IMR-90 (cell line): ENCODE measurements around the gene CALR. TPM values are rescaled to one million over a fixed set of nuclear protein-coding genes. Genes with fewer than 3 reads are reported as not detected.
A peak's percentile ranks its signal among the peaks of the same experiment; 100 is the strongest.

Source experiments
- ATAC-seq: fragments of 200-7000 bp; cut with Tn5 transposase; 2 replicates; pipeline ENCODE4 v1.9.1; 2020; ENCODE audit warnings: low read depth, mild to moderate bottlenecking, moderate library complexity
- BruUV-seq: library from RNA; stranded (reverse); fragments of 400-500 nt; replicated peaks from 2 replicates; lab custom pipeline; 2021; lab: Mats Ljungman, UMichigan
- CTCF ChIA-PET: fragments of 300-600 bp; formaldehyde crosslinking; extraction: SDS; loops from one replicate; lab custom pipeline; 2021; ENCODE audit warnings: antibody characterized with exemption; lab: Yijun Ruan, JAX
- POLR2A ChIA-PET: fragments of 300-600 bp; sonication (Branson Sonifier 250); formaldehyde crosslinking; loops from one replicate; lab custom pipeline; 2022; ENCODE audit warnings: antibody characterized with exemption; ENCODE audit not compliant: unreplicated experiment; lab: Charles Lee
- DNase-seq: peaks from one replicate; pipeline ENCODE4 v3.0.0; 2013
- H2AFZ ChIP-seq: replicated peaks from 2 replicates; pipeline ENCODE3; 2013; ENCODE audit warnings: low read length, mild to moderate bottlenecking; ENCODE audit not compliant: poor library complexity
- H2AK5ac ChIP-seq: 2 replicates; pipeline ENCODE4 v1.6.1; 2013; ENCODE audit warnings: low read depth, low read length, inconsistent platforms
- H2AK9ac ChIP-seq: replicated peaks from 2 replicates; pipeline ENCODE3; 2013; ENCODE audit warnings: mild to moderate bottlenecking, low read depth, low read length, moderate library complexity; ENCODE audit not compliant: poor library complexity
- H2BK120ac ChIP-seq: 2 replicates; pipeline ENCODE4 v1.6.1; 2013; ENCODE audit warnings: low read depth, low read length, inconsistent platforms
- H2BK15ac ChIP-seq: 3 replicates; pipeline ENCODE4 v1.6.1; 2013; ENCODE audit warnings: low read depth, low read length, inconsistent platforms
- H2BK20ac ChIP-seq: 2 replicates; pipeline ENCODE4 v1.6.1; 2013; ENCODE audit warnings: low read depth, mild to moderate bottlenecking, inconsistent platforms, low read length, moderate library complexity
- H2BK5ac ChIP-seq: 2 replicates; pipeline ENCODE4 v1.6.1; 2013; ENCODE audit warnings: mild to moderate bottlenecking, low read depth, low read length, inconsistent platforms; ENCODE audit not compliant: poor library complexity, severe bottlenecking
- H3K14ac ChIP-seq: replicated peaks from 2 replicates; pipeline ENCODE4 v1.6.1; 2013; ENCODE audit warnings: low read depth, low read length, inconsistent platforms
- H3K18ac ChIP-seq: 2 replicates; pipeline ENCODE4 v1.6.1; 2013; ENCODE audit warnings: low read depth, low read length, control low read depth
- H3K23ac ChIP-seq: 2 replicates; pipeline ENCODE4 v1.6.1; 2013; ENCODE audit warnings: low read depth, low read length, inconsistent platforms
- H3K27ac ChIP-seq: 2 replicates; pipeline ENCODE4 v1.5.1; 2013; ENCODE audit warnings: mild to moderate bottlenecking, control low read depth, low read length; ENCODE audit not compliant: insufficient read depth
- H3K27me3 ChIP-seq: 2 replicates; pipeline ENCODE4 v1.6.1; 2013; ENCODE audit warnings: low read length; ENCODE audit not compliant: control insufficient read depth, insufficient read depth
- H3K36me3 ChIP-seq: 2 replicates; pipeline ENCODE4 v1.6.1; 2013; ENCODE audit warnings: low read length, mixed read lengths; ENCODE audit not compliant: control insufficient read depth, insufficient read depth
- H3K4ac ChIP-seq: 2 replicates; pipeline ENCODE4 v1.6.1; 2013; ENCODE audit warnings: low read depth, low read length, inconsistent platforms
- H3K4me1 ChIP-seq: 2 replicates; pipeline ENCODE4 v1.6.1; 2013; ENCODE audit warnings: low read length, mixed read lengths; ENCODE audit not compliant: control insufficient read depth, insufficient read depth
- H3K4me2 ChIP-seq: 2 replicates; pipeline ENCODE4 v1.6.1; 2013; ENCODE audit warnings: low read depth, mild to moderate bottlenecking, control low read depth, low read length, moderate library complexity
- H3K4me3 ChIP-seq: 2 replicates; pipeline ENCODE4 v1.5.1; 2013; ENCODE audit warnings: low read depth, mild to moderate bottlenecking, control low read depth, low read length, moderate library complexity; ENCODE audit not compliant: insufficient read depth
- H3K56ac ChIP-seq: 2 replicates; pipeline ENCODE4 v1.6.1; 2013; ENCODE audit warnings: low read length, inconsistent platforms; ENCODE audit not compliant: insufficient read depth; ENCODE audit errors: extremely low read depth
- H3K79me1 ChIP-seq, 2 experiments: 2 replicates each; pipeline ENCODE4 v1.6.1; 2013; ENCODE audit warnings: low read length in 2 of 2, inconsistent platforms in 1 of 2, low read depth in 1 of 2
- H3K9ac ChIP-seq: 2 replicates; pipeline ENCODE4 v1.6.1; 2013; ENCODE audit warnings: low read depth, low read length, control low read depth
- H3K9me1 ChIP-seq: 2 replicates; pipeline ENCODE4 v1.6.1; 2013; ENCODE audit warnings: low read length, inconsistent platforms; ENCODE audit not compliant: insufficient read depth
- H3K9me3 ChIP-seq: 2 replicates; pipeline ENCODE4 v1.6.1; 2013; ENCODE audit warnings: low read length; ENCODE audit not compliant: control insufficient read depth, insufficient read depth
- H4K20me1 ChIP-seq: 2 replicates; pipeline ENCODE4 v1.6.1; 2013; ENCODE audit warnings: low read length, inconsistent platforms; ENCODE audit not compliant: insufficient read depth
- H4K5ac ChIP-seq: 2 replicates; pipeline ENCODE4 v1.6.1; 2013; ENCODE audit warnings: mild to moderate bottlenecking, low read depth, low read length, control low read depth
- H4K8ac ChIP-seq, 2 experiments: 2 replicates each; pipeline ENCODE4 v1.6.1; 2013; ENCODE audit warnings: low read depth in 2 of 2, low read length in 2 of 2, control low read depth in 1 of 2, inconsistent platforms in 1 of 2
- H4K91ac ChIP-seq: 2 replicates; pipeline ENCODE4 v1.6.1; 2013; ENCODE audit warnings: low read depth, low read length, inconsistent platforms; ENCODE audit not compliant: insufficient read depth
- FOS ChIP-seq: fragments of 150-350 bp; IDR thresholded peaks from 2 replicates; pipeline ENCODE4 v1.6.1; 2016; ENCODE audit warnings: low read depth, low read length
- NFE2L2 ChIP-seq: fragments of 150-350 bp; IDR thresholded peaks from 2 replicates; pipeline ENCODE4 v1.6.1; 2016; ENCODE audit warnings: low read depth, mild to moderate bottlenecking, low read length
- SMC3 ChIP-seq: fragments of 150-350 bp; IDR thresholded peaks from 2 replicates; pipeline ENCODE4 v1.6.1; 2016; ENCODE audit warnings: low read depth, mild to moderate bottlenecking, antibody characterized with exemption, low read length, moderate library complexity
- USF2 ChIP-seq: fragments of 150-350 bp; IDR thresholded peaks from 2 replicates; pipeline ENCODE4 v1.6.1; 2017; ENCODE audit warnings: mild to moderate bottlenecking, antibody characterized with exemption, low read length, low read depth
- WGBS, 2 experiments: methylation state at CpG; one replicate each; pipeline versions ENCODE4 v1.1.5 to v1.1.7; 2013; ENCODE audit warnings: missing lambda C conversion rate in 2 of 2; ENCODE audit not compliant: insufficient read length in 1 of 2; ENCODE audit errors: extremely low coverage in 2 of 2; 5-methylcytosine and 5-hydroxymethylcytosine counted together
- dilution Hi-C: fragments of 300-500 bp; cut with HindIII; formaldehyde crosslinking; loops from one replicate; pipeline ENCODE4 v1.14.3; 2018; ENCODE audit warnings: low sequenced_read_pairs; ENCODE audit not compliant: unreplicated experiment
- in situ Hi-C: fragments of 300-500 bp; cut with MboI; formaldehyde crosslinking; loops from 3 replicates; pipeline ENCODE4 v1.14.3; 2019; ENCODE audit warnings: low sequenced_read_pairs, inconsistent platforms, mixed read lengths
- intact Hi-C: fragments of 100-400 bp; cut with micrococcal nuclease; formaldehyde crosslinking; loops from 2 replicates; pipeline ENCODE4 v1.10.0; 2022
- polyA plus RNA-seq, 3 experiments: library from polyadenylated mRNA; depleted of rRNA; stranded (reverse); fragments of >200 nt; gene quantifications; 2 replicates each; pipeline ENCODE4 v1.2.3, GENCODE V29; 2012; ENCODE audit warnings: low replicate concordance in 1 of 3
- total RNA-seq: library from RNA; depleted of rRNA; stranded (reverse); fragments of >200 nt; gene quantifications from 2 replicates; pipeline ENCODE4 v1.2.3, GENCODE V29; 2012

CALR gene
- total and polyA plus RNA-seq, 2 of the 4 experiments (the other 2 are of a cell fraction): 1,932 to 3,358 TPM

- no peak overlapping the region for H4K5ac ChIP-seq
- H3K4me3 ChIP-seq: no peak overlapping the region
- no peak overlapping the region for H3K56ac ChIP-seq
- peaks cover 8% of the 10 kb centered on the region; the same call in 1 of the 2 replicates for H3K9me1 ChIP-seq
- H4K91ac ChIP-seq: no peak overlapping the region
- H3K4me2 ChIP-seq: no peak overlapping the region
- H3K4ac ChIP-seq: no peak overlapping the region
- no peak overlapping the region for H2BK15ac ChIP-seq
- DNase-seq (no peak), ATAC-seq (no peak)
- POLR2A ChIA-PET: no interaction called here
- BruUV-seq: no TSS peak
- H3K79me1 ChIP-seq: peaks cover 0 to 6% of the 10 kb centered on the region in 2 experiments; a peak in 1 of 4 replicates
- no peak overlapping the region for H3K18ac ChIP-seq
- H3K36me3 ChIP-seq: no peaks in the 10 kb centered on the region
- WGBS, 2 experiments: no CpG with 5 or more reads among the region's 3 CpGs
- no peak overlapping the region for H3K14ac ChIP-seq
- peaks cover 3% of the 10 kb centered on the region; the same call in 1 of the 2 replicates for H3K4me1 ChIP-seq
- no peak overlapping the region for H4K8ac ChIP-seq
- CTCF ChIA-PET: no interaction called here
- H3K9ac ChIP-seq: no peak overlapping the region
- dilution Hi-C loops: no loop called here
- no peaks in the 10 kb centered on the region for H4K20me1 ChIP-seq
- H2BK20ac ChIP-seq: no peak overlapping the region
- H3K27me3 ChIP-seq: no peaks in the 10 kb centered on the region
- in situ Hi-C loops: loop anchor here (25.0 kb wide), 1 partner anchor 746 kb away; a partner anchor contains a TSS
- no peak overlapping the region for H2BK5ac ChIP-seq
- H2BK120ac ChIP-seq: no peak overlapping the region
- H3K23ac ChIP-seq: no peak overlapping the region; the same call in 1 of the 2 replicates
- peak overlapping the region; percentile 86 for H2AK5ac ChIP-seq
- H2AFZ ChIP-seq: peak overlapping the region; percentile 63
- intact Hi-C loops: no loop called here
- H3K9me3 ChIP-seq: no peaks in the 10 kb centered on the region
- H3K27ac ChIP-seq: no peak overlapping the region
- TF ChIP-seq SMC3 (no peak), USF2 (no peak), FOS (no peak), NFE2L2 (no peak)
- H2AK9ac ChIP-seq: peak overlapping the region; percentile 72
Measured at GRCh38 chr19:12990853-12991252, 52.4 kb downstream of the CALR start.
